Lung (tissue), 12 donors: ENCODE measurements around the gene MAML3. TPM values are rescaled to one million over a fixed set of nuclear protein-coding genes. Genes with fewer than 3 reads are reported as not detected.

Experiments
- ATAC-seq: fragments of 200-7000 bp; cut with Tn5 transposase; one replicate; pipeline ENCODE4 v1.9.1; 2020; ENCODE audit warnings: moderate number of reproducible peaks; ENCODE audit not compliant: insufficient read depth, low FRiP score
- DNase-seq, 3 donors: peaks; one replicate each; pipeline ENCODE4 v3.0.0-alpha.2; 2013 to 2017
- H3K27ac ChIP-seq, 2 donors: one replicate each; pipeline ENCODE4 v1.5.1; 2013; ENCODE audit warnings: mild to moderate bottlenecking in 2 of 2, moderate library complexity in 2 of 2, control low read depth in 1 of 2, inconsistent platforms in 1 of 2, low read depth in 1 of 2, low read length in 1 of 2
- H3K27me3 ChIP-seq, 3 donors: one replicate each; pipeline ENCODE4 v1.5.1; 2013; ENCODE audit warnings: low read length in 2 of 3; ENCODE audit not compliant: control insufficient read depth in 3 of 3, insufficient read depth in 3 of 3
- H3K36me3 ChIP-seq, 4 donors: one replicate each; pipeline ENCODE4 v1.5.1; 2013; ENCODE audit warnings: low read length in 4 of 4, mild to moderate bottlenecking in 1 of 4, moderate library complexity in 1 of 4; ENCODE audit not compliant: control insufficient read depth in 4 of 4, insufficient read depth in 4 of 4
- H3K4me1 ChIP-seq, 5 donors: one replicate each; pipeline ENCODE4 v1.5.1; 2013; ENCODE audit warnings: low read length in 5 of 5, mild to moderate bottlenecking in 2 of 5, moderate library complexity in 1 of 5; ENCODE audit not compliant: control insufficient read depth in 5 of 5, insufficient read depth in 5 of 5
- H3K4me3 ChIP-seq: one replicate; pipeline ENCODE4 v1.5.1; 2013; ENCODE audit warnings: mild to moderate bottlenecking, control low read depth, moderate library complexity
- H3K9ac ChIP-seq, 2 donors: one replicate each; pipeline ENCODE4 v1.5.1; 2013; ENCODE audit warnings: low read length in 2 of 2, control low read depth in 1 of 2; ENCODE audit not compliant: insufficient read depth in 1 of 2
- H3K9me3 ChIP-seq, 4 donors: one replicate each; pipeline ENCODE4 v1.5.1; 2013; ENCODE audit warnings: low read length in 3 of 4, mild to moderate bottlenecking in 1 of 4, moderate library complexity in 1 of 4; ENCODE audit not compliant: control insufficient read depth in 4 of 4, insufficient read depth in 3 of 4
- WGBS, 2 donors: extraction: QIAGEN DNeasy Blood & Tissue Kit; methylation state at CpG; one replicate each; pipeline ENCODE4 v1.1.7; 2013; 5-methylcytosine and 5-hydroxymethylcytosine counted together
- polyA plus RNA-seq, 2 donors: library from polyadenylated mRNA; stranded (reverse); fragments of 200-250 nt; gene quantifications; one replicate each; pipeline ENCODE4 v1.2.1, GENCODE V29; 2013
- total RNA-seq, 2 donors: library from RNA; depleted of rRNA in 1 of 2; stranded (reverse); fragments of >200 nt in 1 of 2; gene quantifications; one replicate each; pipeline ENCODE4 v1.2.1, GENCODE V29; 2014 to 2021
- TF ChIP-seq, protein P1 (sequence below): IDR thresholded peaks from 2 replicates; pipeline ENCODE4 v1.5.1; 2012; ENCODE audit warnings: mild to moderate bottlenecking; ENCODE audit errors: control extremely low read depth, extremely low read depth
- donor health status: control.
- donor health status: control.
- donor health status: Bipolar disorder and iron deficiency.
- donor health status: healthy.
- donor health status: DM: yes; HTN: yes; CAD: no.

MAML3 gene
- total and polyA plus RNA-seq, 4 donors, result 3.0 to 16.4 (median 8.5) TPM

DNA sequence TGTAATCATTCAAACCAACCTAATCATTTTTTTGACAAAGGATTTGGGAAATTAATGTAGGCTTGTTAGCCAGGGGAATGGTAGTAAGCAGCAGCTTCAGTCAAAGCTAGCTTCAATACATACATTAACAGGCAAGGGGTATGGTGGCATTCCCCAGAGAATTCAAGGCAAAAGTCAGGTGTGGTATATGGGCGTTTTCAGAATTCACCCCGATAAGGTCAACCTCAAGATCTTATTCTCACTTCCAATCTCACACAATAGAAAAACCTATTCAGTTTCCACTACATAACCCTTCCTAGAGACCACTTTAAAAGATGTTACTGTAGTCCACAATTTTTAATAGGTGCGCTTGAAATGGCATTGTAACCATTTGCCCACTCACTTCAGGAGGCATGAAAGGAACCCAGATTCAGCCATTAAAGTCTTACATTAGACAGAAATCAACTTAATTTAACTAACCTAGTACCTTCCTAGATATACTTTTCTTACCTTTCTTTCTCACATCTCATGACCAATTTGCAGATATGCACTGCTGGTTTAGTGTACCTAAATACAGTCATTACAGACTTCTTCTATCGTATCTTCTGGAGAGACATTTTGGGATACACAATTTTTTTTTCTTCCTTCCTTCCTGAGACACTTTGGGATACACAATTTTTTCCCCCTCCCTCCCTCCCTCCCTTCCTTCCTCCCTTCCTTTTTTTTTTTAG lies 34.9 kb downstream of the MAML3 start:
- Histone ChIP-seq H3K36me3 (no peaks in the 10 kb centered on the region), H3K4me3 (no peak overlapping the region), H3K9ac (no peak overlapping the region), H3K27ac (no peak overlapping the region), H3K27me3 (no peaks in the 10 kb centered on the region), H3K4me1 (peaks cover 0 to 6% (median 0%) of the 10 kb centered on the region in 5 donors), H3K9me3 (no peaks in the 10 kb centered on the region)
- DNase-seq, result no peak
- TF ChIP-seq, protein P1, sequence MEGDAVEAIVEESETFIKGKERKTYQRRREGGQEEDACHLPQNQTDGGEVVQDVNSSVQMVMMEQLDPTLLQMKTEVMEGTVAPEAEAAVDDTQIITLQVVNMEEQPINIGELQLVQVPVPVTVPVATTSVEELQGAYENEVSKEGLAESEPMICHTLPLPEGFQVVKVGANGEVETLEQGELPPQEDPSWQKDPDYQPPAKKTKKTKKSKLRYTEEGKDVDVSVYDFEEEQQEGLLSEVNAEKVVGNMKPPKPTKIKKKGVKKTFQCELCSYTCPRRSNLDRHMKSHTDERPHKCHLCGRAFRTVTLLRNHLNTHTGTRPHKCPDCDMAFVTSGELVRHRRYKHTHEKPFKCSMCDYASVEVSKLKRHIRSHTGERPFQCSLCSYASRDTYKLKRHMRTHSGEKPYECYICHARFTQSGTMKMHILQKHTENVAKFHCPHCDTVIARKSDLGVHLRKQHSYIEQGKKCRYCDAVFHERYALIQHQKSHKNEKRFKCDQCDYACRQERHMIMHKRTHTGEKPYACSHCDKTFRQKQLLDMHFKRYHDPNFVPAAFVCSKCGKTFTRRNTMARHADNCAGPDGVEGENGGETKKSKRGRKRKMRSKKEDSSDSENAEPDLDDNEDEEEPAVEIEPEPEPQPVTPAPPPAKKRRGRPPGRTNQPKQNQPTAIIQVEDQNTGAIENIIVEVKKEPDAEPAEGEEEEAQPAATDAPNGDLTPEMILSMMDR, result no peak
- no peak for ATAC-seq
- WGBS, 2 donors, result 88 to 89% methylated on average over 4 of the region's 4 CpGs

DNA sequence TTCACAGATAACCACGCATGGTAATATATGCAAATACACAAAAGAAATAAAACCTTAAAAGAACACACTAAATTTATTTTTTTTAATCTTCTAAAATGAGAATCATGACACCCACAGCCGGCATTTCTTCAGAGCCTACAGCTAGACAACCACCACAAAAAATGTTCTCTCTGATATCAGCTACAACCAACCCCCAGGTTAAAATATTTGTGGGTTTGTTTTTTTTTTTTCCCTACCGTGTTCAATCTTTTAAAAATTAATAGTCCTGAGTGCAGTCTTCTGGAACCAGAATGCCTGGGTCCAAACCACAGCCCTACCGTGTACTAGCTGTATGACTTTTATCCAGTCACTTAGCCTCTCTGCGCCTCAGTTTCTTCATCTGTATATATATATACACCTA lies 36.0 kb downstream of the MAML3 start:
- TF ChIP-seq, protein P1, result no peak
- no peaks in the 10 kb centered on the region for H3K9me3 ChIP-seq
- peaks cover 0 to 6% (median 0%) of the 10 kb centered on the region in 5 donors for H3K4me1 ChIP-seq
- WGBS, 2 donors, result 96 to 98% methylated on average over 5 of the region's 5 CpGs
- H3K9ac ChIP-seq, result no peak overlapping the region
- no peak overlapping the region for H3K27ac ChIP-seq
- H3K4me3 ChIP-seq, result no peak overlapping the region
- DNase-seq (no peak), ATAC-seq (no peak)
- H3K27me3 ChIP-seq, result no peaks in the 10 kb centered on the region
- no peaks in the 10 kb centered on the region for H3K36me3 ChIP-seq

DNA sequence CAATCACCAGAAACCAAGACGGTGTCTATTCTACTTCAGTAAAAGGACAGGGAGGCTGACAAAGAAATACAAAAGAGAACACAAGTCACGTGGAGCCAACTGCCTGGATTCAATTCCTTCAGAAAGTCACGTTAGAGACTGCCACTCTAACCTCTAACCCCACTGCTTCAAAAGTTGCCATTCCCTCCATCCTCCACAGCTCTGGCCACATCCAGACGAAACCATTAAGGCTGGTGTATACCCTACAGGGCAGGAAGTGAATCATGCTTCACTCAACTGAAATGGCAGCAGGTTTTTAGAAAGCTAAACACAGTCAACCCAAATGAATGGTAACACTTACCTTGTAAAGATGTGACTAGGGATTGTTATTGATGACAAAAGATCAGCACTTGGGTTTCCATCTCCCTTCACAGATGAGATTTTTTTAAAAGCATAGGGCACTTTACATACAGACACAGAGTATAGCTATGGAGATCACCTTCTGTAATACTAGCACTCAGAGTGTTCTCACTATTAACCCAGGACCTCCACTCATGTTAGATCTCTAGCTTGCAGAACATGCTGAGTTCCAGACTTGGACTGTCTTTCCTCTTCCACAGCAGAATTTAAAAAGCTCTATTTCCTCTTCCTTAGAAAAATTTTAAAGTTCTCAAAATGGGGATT lies 37.4 kb downstream of the MAML3 start:
- H3K27ac ChIP-seq, result no peak overlapping the region
- H3K9me3 ChIP-seq, result no peaks in the 10 kb centered on the region
- DNase-seq, result no peak
- no peaks in the 10 kb centered on the region for H3K36me3 ChIP-seq
- no peak for ATAC-seq
- no peak overlapping the region for H3K4me3 ChIP-seq
- H3K9ac ChIP-seq, result no peak overlapping the region
- WGBS, 2 donors, result 48 to 65% methylated on average over 4 of the region's 4 CpGs
- no peaks in the 10 kb centered on the region for H3K27me3 ChIP-seq
- peaks cover 0 to 6% (median 0%) of the 10 kb centered on the region in 5 donors for H3K4me1 ChIP-seq
- TF ChIP-seq, protein P1, result no peak
